HCT116 (cell line): ENCODE results near the gene FCAMR. TPM values are rescaled to one million over a fixed set of nuclear protein-coding genes. Genes with fewer than 3 reads are reported as not detected.

ENCODE experiments used
- ATAC-seq: fragments of 200-7000 bp; cut with Tn5 transposase; 2 replicates; pipeline ENCODE4 v1.9.1; 2020; ENCODE audit warnings: mild to moderate bottlenecking, moderate library complexity
- BruUV-seq: library from RNA; stranded (reverse); fragments of 400-500 nt; replicated peaks from 2 replicates; lab custom pipeline; 2021; lab: Mats Ljungman, UMichigan
- CTCF ChIA-PET: fragments of 300-600 bp; sonication (Branson Sonifier 250); formaldehyde crosslinking; loops from one replicate; lab custom pipeline; 2021; ENCODE audit warnings: antibody characterized with exemption; lab: Charles Lee
- POLR2A ChIA-PET: fragments of 300-600, 350-600 bp; sonication (Branson Sonifier 250); formaldehyde crosslinking; loops from one replicate; lab custom pipeline; 2021; ENCODE audit warnings: antibody characterized with exemption; lab: Charles Lee
- RAD21 ChIA-PET, 2 experiments: fragments of 300-600 bp; sonication (Branson Sonifier 250); formaldehyde crosslinking; loops; one replicate each; lab custom pipeline; 2023; ENCODE audit warnings: low total read pairs in 2 of 2; ENCODE audit not compliant: uncharacterized antibody in 2 of 2, unreplicated experiment in 2 of 2, low non-redundant PET in 1 of 2; lab: Charles Lee
- DNase-seq: peaks from one replicate; pipeline ENCODE4 v3.0.0-alpha.2; 2010; ENCODE audit warnings: low read depth, low spot score
- H2AFZ ChIP-seq: fragments of 200-600 bp; shearing (Covaris generic), sonication (generic); 2 replicates; pipeline ENCODE4 v1.6.1; 2017; ENCODE audit warnings: low read depth, mixed run types, mixed read lengths, antibody characterized with exemption, low read length; ENCODE audit not compliant: poor library complexity, severe bottlenecking
- H3K27ac ChIP-seq: 2 replicates; pipeline ENCODE4 v1.5.1; 2012; ENCODE audit warnings: low read depth, low read length
- H3K27me3 ChIP-seq: fragments of 200-600 bp; sonication (generic); 2 replicates; pipeline ENCODE4 v1.6.1; 2016; ENCODE audit warnings: mixed run types, low read length, mixed read lengths; ENCODE audit not compliant: insufficient read depth
- H3K36me3 ChIP-seq, 2 experiments: fragments of 200-500 bp in 1 of 2; fragments of 200-600 bp in 1 of 2; sonication (Bioruptor generic) in 1 of 2; sonication (generic) in 1 of 2; 2 replicates each; pipeline versions ENCODE4 v1.5.1 to v1.6.1; 2014 to 2016; ENCODE audit warnings: low read length in 2 of 2, inconsistent platforms in 1 of 2, mixed read lengths in 1 of 2, mixed run types in 1 of 2; ENCODE audit not compliant: insufficient read depth in 2 of 2, control insufficient read depth in 1 of 2
- H3K4me1 ChIP-seq, 2 experiments: fragments of 200-600 bp in 1 of 2; sonication (generic) in 1 of 2; 2 replicates each; pipeline versions ENCODE4 v1.5.1 to v1.6.1; 2012 to 2017; ENCODE audit warnings: low read length in 2 of 2, inconsistent platforms in 1 of 2, mild to moderate bottlenecking in 1 of 2, mixed read lengths in 1 of 2, mixed run types in 1 of 2, moderate library complexity in 1 of 2; ENCODE audit not compliant: insufficient read depth in 2 of 2, control insufficient read depth in 1 of 2
- H3K4me2 ChIP-seq: fragments of 200-600 bp; sonication (generic); 2 replicates; pipeline ENCODE4 v1.6.1; 2017; ENCODE audit warnings: mixed run types, low read length, mixed read lengths
- H3K4me3 ChIP-seq, 2 experiments: fragments of 200-600 bp in 1 of 2; sonication (generic) in 1 of 2; replicated peaks in 1 of 2; 2 replicates each; pipeline ENCODE4 v1.5.1; 2011 to 2016; ENCODE audit warnings: low read length in 2 of 2, control low read depth in 1 of 2, low read depth in 1 of 2, mild to moderate bottlenecking in 1 of 2, mixed read lengths in 1 of 2, mixed run types in 1 of 2
- H3K79me2 ChIP-seq: fragments of 200-600 bp; sonication (generic); 2 replicates; pipeline ENCODE4 v1.6.1; 2017; ENCODE audit warnings: mild to moderate bottlenecking, mixed run types, low read length, moderate library complexity, mixed read lengths; ENCODE audit not compliant: insufficient read depth
- H3K9ac ChIP-seq: fragments of 200-600 bp; sonication (generic); 2 replicates; pipeline ENCODE4 v1.6.1; 2016; ENCODE audit warnings: low read length, mixed read lengths
- H3K9me2 ChIP-seq: fragments of 200-600 bp; sonication (generic), shearing (Covaris generic); 2 replicates; pipeline ENCODE4 v1.6.1; 2017; ENCODE audit warnings: mixed run types, mild to moderate bottlenecking, moderate library complexity; ENCODE audit not compliant: insufficient read depth
- H3K9me3 ChIP-seq, 2 experiments: fragments of 200-500 bp in 1 of 2; fragments of 200-600 bp in 1 of 2; sonication (Bioruptor generic) in 1 of 2; sonication (generic) in 1 of 2; 2 replicates each; pipeline ENCODE4 v1.6.1; 2014 to 2017; ENCODE audit warnings: low read length in 2 of 2, mixed read lengths in 2 of 2, inconsistent platforms in 1 of 2, low read depth in 1 of 2, mild to moderate bottlenecking in 1 of 2, mixed run types in 1 of 2, moderate library complexity in 1 of 2; ENCODE audit not compliant: control insufficient read depth in 1 of 2, insufficient read depth in 1 of 2
- H4K20me1 ChIP-seq: fragments of 200-600 bp; sonication (generic), shearing (Covaris generic); 2 replicates; pipeline ENCODE4 v1.6.1; 2017; ENCODE audit warnings: mixed run types, mild to moderate bottlenecking, moderate library complexity; ENCODE audit not compliant: insufficient read depth
- CEBPB ChIP-seq: IDR thresholded peaks from 2 replicates; pipeline ENCODE4 v1.6.1; 2012; ENCODE audit warnings: low read depth
- ELF1 ChIP-seq: IDR thresholded peaks from 2 replicates; pipeline ENCODE4 v1.6.1; 2012; ENCODE audit warnings: low read depth, borderline replicate concordance
- SIN3A ChIP-seq: IDR thresholded peaks from 2 replicates; pipeline ENCODE4 v1.6.1; 2012; ENCODE audit warnings: low read depth
- SP1 ChIP-seq: IDR thresholded peaks from 2 replicates; pipeline ENCODE4 v1.6.1; 2012; ENCODE audit warnings: low read depth
- SRF ChIP-seq: IDR thresholded peaks from 2 replicates; pipeline ENCODE4 v1.6.1; 2012; ENCODE audit warnings: low read depth
- intact Hi-C: fragments of 100-400 bp; cut with micrococcal nuclease; formaldehyde crosslinking; loops from 2 replicates; pipeline ENCODE4 v1.10.0; 2022
- total RNA-seq: library from RNA; stranded (reverse); gene quantifications from one replicate; pipeline ENCODE4 v1.2.1, GENCODE V29; 2021; ENCODE audit not compliant: unreplicated experiment
- TF ChIP-seq, protein P1 (sequence below): IDR thresholded peaks from 2 replicates; pipeline ENCODE4 v1.6.1; 2012; ENCODE audit warnings: low read depth
- TF ChIP-seq, protein P2 (sequence below), 3 experiments: fragments of 200-600 bp in 1 of 3; sonication (generic) in 1 of 3; IDR thresholded peaks in 2 of 3; conservative IDR thresholded peaks in 1 of 3; 2 replicates each; pipeline ENCODE4 v1.5.1; 2012 to 2017; ENCODE audit warnings: low read depth in 2 of 3, low read length in 2 of 3, antibody characterized with exemption in 1 of 3, borderline replicate concordance in 1 of 3, control low read depth in 1 of 3, mild to moderate bottlenecking in 1 of 3, mixed read lengths in 1 of 3, mixed run types in 1 of 3, moderate library complexity in 1 of 3; ENCODE audit not compliant: insufficient read depth in 1 of 3

Gene FCAMR
- total RNA-seq, 1 experiment from 2014 or later: not detected

DNA sequence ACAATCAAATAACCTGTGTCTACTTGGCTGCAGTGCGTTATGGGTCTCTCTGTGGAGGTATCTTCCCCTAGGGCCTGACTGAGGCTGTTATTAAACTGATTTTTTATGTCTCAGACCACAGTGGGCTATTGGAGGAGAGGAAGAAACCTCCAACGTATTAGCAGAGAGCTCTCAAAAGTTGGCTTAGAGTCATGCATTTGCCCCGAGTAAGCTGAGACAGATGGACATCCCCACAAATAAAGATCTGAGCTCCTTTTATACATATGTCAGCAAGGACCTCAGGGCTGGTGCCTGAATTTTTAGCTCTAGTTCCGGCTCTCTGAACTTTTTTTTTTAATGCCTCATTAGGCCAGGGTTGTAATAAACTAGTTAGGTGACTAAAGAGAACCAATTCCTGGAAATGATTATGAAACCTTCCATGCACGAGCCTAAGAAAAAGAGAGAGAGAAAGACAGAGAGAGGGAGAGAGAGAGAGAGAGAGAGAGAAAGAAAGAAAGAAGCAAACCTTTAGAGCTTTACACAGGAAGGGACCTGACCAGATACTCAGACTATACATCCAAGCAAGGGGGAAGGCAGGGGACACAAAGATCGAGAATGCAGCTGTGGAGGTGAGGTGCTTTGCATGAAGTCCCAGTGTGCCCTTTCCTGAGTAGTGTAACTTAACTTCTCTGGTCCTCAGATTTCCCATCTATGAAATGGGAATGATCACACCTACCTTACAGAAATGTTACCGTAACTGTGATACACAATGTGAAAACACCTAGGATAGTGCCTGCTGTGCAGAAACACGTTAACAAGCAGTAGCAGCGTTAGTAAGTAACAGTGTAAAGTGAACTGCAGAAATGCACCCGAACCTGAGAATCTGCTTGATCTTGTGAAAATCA lies 15.6 kb downstream of the FCAMR start:
- no peak overlapping the region for H2AFZ ChIP-seq
- intact Hi-C loops: no loop called here
- CTCF ChIA-PET: no interaction called here
- H4K20me1 ChIP-seq: no peaks in the 10 kb centered on the region
- H3K27ac ChIP-seq: no peak overlapping the region
- ATAC-seq: no peak
- POLR2A ChIA-PET: interaction anchor here (0.7 kb wide), 1 partner anchor 213 kb away, joined by 3 read pairs; no protein-coding TSS in a partner anchor
- no peaks in the 10 kb centered on the region for H3K79me2 ChIP-seq
- H3K9me2 ChIP-seq: no peaks in the 10 kb centered on the region
- RAD21 ChIA-PET: no interaction called here
- TF ChIP-seq, protein P1, sequence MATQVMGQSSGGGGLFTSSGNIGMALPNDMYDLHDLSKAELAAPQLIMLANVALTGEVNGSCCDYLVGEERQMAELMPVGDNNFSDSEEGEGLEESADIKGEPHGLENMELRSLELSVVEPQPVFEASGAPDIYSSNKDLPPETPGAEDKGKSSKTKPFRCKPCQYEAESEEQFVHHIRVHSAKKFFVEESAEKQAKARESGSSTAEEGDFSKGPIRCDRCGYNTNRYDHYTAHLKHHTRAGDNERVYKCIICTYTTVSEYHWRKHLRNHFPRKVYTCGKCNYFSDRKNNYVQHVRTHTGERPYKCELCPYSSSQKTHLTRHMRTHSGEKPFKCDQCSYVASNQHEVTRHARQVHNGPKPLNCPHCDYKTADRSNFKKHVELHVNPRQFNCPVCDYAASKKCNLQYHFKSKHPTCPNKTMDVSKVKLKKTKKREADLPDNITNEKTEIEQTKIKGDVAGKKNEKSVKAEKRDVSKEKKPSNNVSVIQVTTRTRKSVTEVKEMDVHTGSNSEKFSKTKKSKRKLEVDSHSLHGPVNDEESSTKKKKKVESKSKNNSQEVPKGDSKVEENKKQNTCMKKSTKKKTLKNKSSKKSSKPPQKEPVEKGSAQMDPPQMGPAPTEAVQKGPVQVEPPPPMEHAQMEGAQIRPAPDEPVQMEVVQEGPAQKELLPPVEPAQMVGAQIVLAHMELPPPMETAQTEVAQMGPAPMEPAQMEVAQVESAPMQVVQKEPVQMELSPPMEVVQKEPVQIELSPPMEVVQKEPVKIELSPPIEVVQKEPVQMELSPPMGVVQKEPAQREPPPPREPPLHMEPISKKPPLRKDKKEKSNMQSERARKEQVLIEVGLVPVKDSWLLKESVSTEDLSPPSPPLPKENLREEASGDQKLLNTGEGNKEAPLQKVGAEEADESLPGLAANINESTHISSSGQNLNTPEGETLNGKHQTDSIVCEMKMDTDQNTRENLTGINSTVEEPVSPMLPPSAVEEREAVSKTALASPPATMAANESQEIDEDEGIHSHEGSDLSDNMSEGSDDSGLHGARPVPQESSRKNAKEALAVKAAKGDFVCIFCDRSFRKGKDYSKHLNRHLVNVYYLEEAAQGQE: no peak
- TF ChIP-seq SRF (no peak), SIN3A (no peak), ELF1 (no peak), SP1 (no peak), CEBPB (no peak)
- TF ChIP-seq, protein P2, sequence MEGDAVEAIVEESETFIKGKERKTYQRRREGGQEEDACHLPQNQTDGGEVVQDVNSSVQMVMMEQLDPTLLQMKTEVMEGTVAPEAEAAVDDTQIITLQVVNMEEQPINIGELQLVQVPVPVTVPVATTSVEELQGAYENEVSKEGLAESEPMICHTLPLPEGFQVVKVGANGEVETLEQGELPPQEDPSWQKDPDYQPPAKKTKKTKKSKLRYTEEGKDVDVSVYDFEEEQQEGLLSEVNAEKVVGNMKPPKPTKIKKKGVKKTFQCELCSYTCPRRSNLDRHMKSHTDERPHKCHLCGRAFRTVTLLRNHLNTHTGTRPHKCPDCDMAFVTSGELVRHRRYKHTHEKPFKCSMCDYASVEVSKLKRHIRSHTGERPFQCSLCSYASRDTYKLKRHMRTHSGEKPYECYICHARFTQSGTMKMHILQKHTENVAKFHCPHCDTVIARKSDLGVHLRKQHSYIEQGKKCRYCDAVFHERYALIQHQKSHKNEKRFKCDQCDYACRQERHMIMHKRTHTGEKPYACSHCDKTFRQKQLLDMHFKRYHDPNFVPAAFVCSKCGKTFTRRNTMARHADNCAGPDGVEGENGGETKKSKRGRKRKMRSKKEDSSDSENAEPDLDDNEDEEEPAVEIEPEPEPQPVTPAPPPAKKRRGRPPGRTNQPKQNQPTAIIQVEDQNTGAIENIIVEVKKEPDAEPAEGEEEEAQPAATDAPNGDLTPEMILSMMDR (IDR thresholded peaks at IDR 0.05 in 2 of 3, conservative IDR thresholded peaks at IDR 0.05 in 1 of 3; ENCODE audit: borderline replicate concordance in 1 of 3, insufficient read depth in 1 of 3, low read depth in 2 of 3, low read length in 2 of 3): no peak
- TF ChIP-seq, all 23 proteins: peak for 0
- no peaks in the 10 kb centered on the region for H3K36me3 ChIP-seq
- BruUV-seq: no TSS peak
- H3K9me3 ChIP-seq: no peaks in the 10 kb centered on the region
- no peak overlapping the region for H3K9ac ChIP-seq
- H3K4me1 ChIP-seq: no peaks in the 10 kb centered on the region
- no peak overlapping the region for H3K4me3 ChIP-seq
- H3K27me3 ChIP-seq: no peaks in the 10 kb centered on the region
- no peak for DNase-seq
- no peak overlapping the region for H3K4me2 ChIP-seq
